ENCODE results near the gene IMPDH1.
A peak's percentile ranks its signal among the peaks of the same experiment; 100 is the strongest.

IMPDH1 gene

DNA sequence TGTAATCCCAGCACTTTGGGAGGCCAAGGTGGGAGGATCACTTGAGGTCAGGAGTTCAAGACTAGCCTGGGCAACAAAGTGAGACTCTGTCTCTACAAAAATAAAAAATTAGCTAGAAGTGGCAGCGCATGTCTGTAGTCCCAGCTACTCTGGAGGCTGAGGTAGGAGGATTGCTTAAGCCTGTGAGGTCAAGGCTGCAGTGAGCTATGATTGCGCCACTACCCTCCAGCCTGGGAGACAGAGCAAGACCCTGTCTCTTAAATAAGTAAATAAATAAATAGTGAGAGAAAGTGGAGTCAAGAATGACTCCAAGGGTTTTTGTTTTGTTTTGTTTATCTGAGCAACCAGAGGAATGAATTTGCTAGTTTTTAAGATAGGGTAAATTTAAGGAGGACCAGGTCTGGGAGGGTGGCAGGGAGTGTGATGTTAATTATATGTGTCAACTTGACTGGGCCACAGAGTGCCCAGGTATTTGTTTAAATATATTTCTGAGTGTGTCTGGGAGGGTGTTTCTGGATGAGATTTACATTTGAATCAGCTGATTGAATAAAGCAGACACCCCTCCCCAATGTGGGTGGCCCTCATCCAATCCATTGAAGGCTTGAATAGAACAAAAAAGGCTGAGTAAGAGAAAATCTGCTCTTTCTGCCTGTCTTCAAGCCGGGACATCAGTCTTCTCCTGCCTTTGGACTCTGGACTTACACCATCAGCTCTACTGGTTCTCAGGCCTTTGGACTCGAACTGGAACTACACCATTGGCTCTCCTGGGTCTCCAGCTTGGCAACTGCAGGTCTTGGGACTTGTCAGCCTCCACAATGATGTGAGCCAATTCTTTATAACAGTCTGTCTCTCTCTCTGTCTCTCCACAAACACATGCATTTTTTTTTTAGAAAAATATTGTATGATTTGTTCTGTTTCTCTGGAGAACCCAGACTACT is 23.5 kb downstream of the IMPDH1 start:
- no peak for DNase-seq

GRCh38 chr7:128384726-128385125 is 25.1 kb downstream of the IMPDH1 start:
- no peak for DNase-seq

GRCh38 chr7:128383776-128384175 is 26.0 kb downstream of the IMPDH1 start:
- DNase-seq: no peak

- no peak for DNase-seq
Observed at GRCh38 chr7:128381161-128381821, 28.5 kb downstream of the IMPDH1 start.

DNA sequence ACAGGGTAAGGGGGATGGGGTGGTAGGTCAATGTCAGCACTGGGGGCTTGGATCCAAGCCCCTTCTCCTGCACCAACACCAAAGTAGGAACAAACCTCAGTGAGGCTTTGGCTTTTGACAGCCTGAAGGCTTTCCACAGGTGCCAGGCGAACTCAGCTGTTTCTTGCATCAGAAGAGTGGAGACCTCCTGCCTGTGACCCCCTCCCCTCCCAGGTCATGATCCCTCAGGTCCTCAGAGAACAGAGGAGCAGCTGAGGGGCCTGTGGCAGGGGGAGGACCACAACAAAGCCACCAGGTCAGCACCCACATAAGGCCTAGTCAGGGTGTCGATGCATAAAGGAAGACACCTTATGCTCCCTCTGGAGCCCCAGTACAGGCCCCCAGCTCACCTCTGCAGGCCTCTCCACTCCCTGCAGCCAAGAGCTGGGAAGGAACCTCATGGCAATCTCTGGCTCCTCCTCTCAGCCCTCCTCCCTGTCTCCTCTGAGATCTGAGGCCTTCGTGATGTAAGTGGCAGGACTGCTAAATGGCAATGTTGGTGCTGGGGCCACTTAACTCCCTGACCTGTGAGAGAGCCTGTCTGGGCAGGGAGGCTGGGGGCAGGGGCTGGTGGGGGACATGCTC is 29.2 kb downstream of the IMPDH1 start:
- DNase-seq: no peak

DNA sequence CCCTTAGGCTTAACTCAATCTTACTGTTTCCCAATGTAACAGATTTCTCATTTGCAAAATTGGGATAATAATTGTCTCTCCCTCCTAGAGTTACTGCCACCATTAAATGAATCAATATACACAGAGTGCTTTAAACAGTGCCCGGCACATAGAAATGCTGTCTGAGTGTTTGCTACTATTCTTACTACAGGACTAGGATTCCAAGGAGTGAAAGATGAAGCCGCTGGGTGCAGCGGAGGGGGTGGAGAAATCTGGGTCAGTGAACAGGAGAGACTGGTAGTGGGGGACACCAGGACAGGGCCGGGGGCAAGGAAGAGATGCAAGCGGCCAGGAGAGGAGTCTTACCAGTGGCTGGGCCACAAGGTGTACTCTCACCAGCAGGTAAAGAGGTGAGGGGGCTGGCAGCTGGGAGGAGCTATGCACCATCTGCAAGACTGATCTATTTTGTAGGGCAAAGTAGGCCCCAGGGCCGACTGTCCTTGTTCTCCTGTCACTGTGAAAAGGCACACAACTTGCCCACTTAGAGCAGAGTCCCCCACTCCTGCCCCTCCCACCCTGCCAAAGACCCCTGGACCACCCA is 29.8 kb downstream of the IMPDH1 start:
- DNase-seq: no peak

- DNase-seq: no peak
Observed at GRCh38 chr7:128378637-128379036, 31.1 kb downstream of the IMPDH1 start.

GRCh38 chr7:128376077-128376476 is 33.7 kb downstream of the IMPDH1 start:
- no peak for DNase-seq

DNA sequence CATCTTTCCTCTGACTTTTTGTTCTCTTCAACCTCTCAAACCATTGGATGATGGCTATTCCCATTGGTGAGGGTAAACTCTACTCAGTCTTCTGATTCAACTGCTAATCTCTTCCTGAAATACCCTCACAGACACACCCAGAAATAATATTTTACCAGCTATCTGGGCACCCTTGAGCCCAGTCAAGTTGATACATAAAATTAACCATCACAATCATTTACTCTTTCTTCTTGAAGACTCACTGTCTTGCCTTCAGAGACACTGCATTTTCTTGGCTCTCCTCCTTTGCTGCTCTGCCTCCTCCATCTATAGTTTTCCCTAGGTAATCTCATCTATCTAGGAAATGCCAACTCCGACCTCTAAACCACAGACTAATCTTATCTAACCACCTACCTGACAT is 35.7 kb downstream of the IMPDH1 start:
- no peak for DNase-seq

- no peak for DNase-seq
Observed at GRCh38 chr7:128373606-128374005, 36.2 kb downstream of the IMPDH1 start.

- no peak for DNase-seq
Observed at GRCh38 chr7:128370491-128370890, 39.3 kb downstream of the IMPDH1 start.

DNA sequence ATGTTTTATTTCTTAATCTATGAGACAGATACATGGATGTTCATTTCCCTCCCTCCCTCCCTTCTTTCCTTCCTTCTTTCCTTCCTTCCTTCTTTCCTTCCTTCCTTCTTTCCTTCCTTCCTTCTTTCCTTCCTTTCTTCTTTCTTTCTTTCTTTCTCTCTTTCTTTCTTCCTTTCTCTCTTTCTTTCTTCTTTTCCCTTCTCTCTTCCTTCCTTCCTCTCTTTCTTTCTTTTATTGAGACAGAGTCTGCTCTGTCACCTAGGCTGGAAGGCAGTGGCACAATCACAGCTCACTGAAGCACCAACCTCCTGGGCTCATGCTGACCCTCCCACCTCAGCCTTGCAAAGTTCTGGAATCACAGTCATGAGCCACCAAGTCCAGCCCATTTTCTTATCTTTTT is 42.8 kb downstream of the IMPDH1 start:
- no peak for DNase-seq

- no peak for DNase-seq
Observed at GRCh38 chr7:128366300-128366699, 43.5 kb downstream of the IMPDH1 start.

- DNase-seq: no peak
Observed at GRCh38 chr7:128365432-128365831, 44.4 kb downstream of the IMPDH1 start.

- DNase-seq: no peak
Observed at GRCh38 chr7:128364166-128364870, 45.5 kb downstream of the IMPDH1 start.

DNA sequence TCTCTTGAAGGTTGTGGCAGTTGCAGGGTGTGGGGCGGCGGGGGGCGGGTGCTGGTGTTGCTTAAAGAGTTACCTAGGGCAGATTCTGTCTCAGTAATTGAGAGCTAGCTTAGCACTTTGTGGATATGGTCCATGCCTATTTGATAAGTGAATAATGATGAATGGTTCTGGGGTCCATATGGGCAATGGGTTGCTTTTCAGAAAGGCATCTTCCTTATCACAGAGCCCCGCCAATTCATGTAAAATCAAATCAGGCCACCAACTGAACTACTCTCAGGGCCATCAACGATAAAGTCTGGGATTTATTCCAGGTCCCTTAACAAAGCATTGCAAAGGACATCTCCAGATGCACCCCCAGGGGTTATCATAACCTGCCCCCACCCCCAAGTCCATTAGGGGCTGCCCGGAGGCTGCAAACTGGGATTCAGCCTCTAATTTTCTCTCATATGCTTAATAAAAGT is 46.5 kb downstream of the IMPDH1 start:
- DNase-seq: no peak

GRCh38 chr7:128362670-128363069 is 47.1 kb downstream of the IMPDH1 start:
- DNase-seq: no peak

DNA sequence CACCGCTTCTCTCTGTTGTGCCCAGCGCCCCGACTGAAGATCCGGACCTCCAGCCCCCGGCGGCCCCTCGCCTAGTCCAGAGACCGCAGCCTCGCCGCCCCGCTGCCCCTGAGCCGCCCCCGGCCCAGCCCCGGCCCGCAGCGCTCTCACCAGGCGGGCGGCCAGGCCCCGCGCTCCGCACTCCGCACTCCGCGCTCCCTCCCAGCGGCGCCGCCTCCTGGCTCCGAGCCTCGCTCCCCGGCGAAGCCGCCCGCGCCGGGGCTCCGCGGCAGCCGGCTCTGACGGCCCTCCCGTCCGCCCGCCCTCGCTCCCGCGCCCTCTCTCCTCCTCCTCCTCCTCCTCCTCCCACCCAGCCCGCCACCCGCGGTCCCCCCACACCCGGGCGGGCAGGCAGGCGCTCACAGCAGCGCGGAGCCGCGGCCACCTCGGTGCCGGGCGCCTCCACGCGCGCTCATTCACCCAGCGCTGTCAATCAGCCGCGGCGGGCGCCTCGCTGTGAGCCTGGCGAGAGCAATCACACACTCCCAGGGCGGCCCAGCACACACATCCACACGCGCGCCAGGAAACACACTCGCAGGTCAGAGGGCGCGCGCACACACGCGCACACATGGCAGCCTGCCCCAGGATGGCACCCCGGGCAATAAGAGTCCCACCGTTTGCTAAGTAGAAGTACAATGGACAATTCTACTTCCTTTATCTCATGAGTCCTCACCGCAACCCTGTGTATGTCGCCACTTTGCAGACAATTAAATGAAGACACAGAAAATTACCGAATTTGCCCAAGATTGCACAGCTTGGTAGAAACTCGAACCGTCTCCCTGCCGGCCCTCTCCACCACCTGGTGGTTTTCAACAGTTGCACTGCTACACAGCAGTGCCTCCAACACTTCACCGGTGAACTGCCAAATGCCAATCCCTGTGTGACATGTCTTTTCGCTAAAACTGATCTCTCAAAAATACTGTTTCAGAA is 48.1 kb downstream of the IMPDH1 start, which contains the start of gene PRRT4:
PRRT4 (minus strand) TSS at position 280 of the 969 bp plus-strand sequence.
- peak; percentile 44 to 45 for DNase-seq

- no peak for DNase-seq
Observed at GRCh38 chr7:128360359-128360678, 49.5 kb downstream of the IMPDH1 start.

- no peak for DNase-seq
Observed at GRCh38 chr7:128359939-128360338, 49.8 kb downstream of the IMPDH1 start.

GRCh38 chr7:128359336-128359735 is 50.4 kb downstream of the IMPDH1 start:
- no peak for DNase-seq
